ENCODE results near the gene P2RY12.

Gene P2RY12

DNA sequence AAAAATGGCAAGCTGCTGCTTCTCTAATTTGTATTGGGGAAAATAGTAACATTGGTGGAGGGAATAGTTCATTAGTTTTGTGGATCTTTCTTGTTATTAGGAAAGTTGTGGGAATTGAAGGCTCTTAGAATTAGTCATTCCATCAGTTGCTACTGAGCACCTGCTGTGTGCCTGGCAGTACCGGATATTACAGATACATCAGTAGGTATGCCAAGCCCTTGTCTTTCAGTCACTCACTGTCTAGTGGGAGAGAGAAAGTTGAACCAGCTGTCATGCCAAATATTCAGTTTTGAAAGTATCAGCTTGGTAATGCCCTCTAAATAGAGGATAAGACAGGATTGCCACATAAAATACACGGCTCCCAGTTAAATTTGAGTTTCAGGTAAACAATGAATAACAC, 43.8 kb upstream of the P2RY12 start:
- ATAC-seq (ENCODE audit: low read depth): no peak
- H3K36me3 ChIP-seq (ENCODE audit: low read depth): no peaks in the 10 kb centered on the region
- H3K27me3 ChIP-seq (ENCODE audit: insufficient read depth, poor library complexity, severe bottlenecking): no peaks in the 10 kb centered on the region
- TF ChIP-seq, protein P1, sequence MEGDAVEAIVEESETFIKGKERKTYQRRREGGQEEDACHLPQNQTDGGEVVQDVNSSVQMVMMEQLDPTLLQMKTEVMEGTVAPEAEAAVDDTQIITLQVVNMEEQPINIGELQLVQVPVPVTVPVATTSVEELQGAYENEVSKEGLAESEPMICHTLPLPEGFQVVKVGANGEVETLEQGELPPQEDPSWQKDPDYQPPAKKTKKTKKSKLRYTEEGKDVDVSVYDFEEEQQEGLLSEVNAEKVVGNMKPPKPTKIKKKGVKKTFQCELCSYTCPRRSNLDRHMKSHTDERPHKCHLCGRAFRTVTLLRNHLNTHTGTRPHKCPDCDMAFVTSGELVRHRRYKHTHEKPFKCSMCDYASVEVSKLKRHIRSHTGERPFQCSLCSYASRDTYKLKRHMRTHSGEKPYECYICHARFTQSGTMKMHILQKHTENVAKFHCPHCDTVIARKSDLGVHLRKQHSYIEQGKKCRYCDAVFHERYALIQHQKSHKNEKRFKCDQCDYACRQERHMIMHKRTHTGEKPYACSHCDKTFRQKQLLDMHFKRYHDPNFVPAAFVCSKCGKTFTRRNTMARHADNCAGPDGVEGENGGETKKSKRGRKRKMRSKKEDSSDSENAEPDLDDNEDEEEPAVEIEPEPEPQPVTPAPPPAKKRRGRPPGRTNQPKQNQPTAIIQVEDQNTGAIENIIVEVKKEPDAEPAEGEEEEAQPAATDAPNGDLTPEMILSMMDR (IDR thresholded peaks at IDR 0.05; ENCODE audit: poor library complexity, severe bottlenecking): no peak
- no peak overlapping the region for H3K4me3 ChIP-seq (ENCODE audit: severe bottlenecking)
- no peaks in the 10 kb centered on the region for H3K9me3 ChIP-seq (ENCODE audit: severe bottlenecking)
- H3K27ac ChIP-seq (ENCODE audit: poor library complexity, severe bottlenecking): no peak overlapping the region
- H3K4me1 ChIP-seq (ENCODE audit: insufficient read depth, poor library complexity, severe bottlenecking): peaks cover under 1% of the 10 kb centered on the region
- no peak for DNase-seq (ENCODE audit: low spot score)

DNA sequence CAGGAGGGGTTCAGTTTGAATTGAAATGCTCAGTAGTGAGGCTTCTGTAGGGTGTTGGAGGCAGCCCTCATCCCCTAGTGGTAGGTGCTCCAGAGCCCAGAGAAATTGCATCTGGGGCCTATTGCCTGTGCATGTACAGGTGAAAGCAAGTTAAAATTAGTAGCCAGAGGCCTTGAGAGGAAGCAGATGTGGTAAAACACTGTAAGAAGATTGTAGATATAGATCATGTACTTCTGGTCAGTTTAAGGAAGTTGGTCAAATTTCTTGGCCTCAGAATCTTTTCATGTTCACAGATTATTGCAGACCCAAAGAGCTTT, 41.7 kb upstream of the P2RY12 start:
- TF ChIP-seq, protein P1 (IDR thresholded peaks at IDR 0.05; ENCODE audit: poor library complexity, severe bottlenecking): peak; percentile 32
- no peaks in the 10 kb centered on the region for H3K4me1 ChIP-seq (ENCODE audit: insufficient read depth, poor library complexity, severe bottlenecking)
- no peak for ATAC-seq (ENCODE audit: low read depth)
- H3K27ac ChIP-seq (ENCODE audit: poor library complexity, severe bottlenecking): no peak overlapping the region
- no peaks in the 10 kb centered on the region for H3K9me3 ChIP-seq (ENCODE audit: severe bottlenecking)
- no peaks in the 10 kb centered on the region for H3K36me3 ChIP-seq (ENCODE audit: low read depth)
- no peaks in the 10 kb centered on the region for H3K27me3 ChIP-seq (ENCODE audit: insufficient read depth, poor library complexity, severe bottlenecking)
- no peak overlapping the region for H3K4me3 ChIP-seq (ENCODE audit: severe bottlenecking)
- no peak for DNase-seq (ENCODE audit: low spot score)

DNA sequence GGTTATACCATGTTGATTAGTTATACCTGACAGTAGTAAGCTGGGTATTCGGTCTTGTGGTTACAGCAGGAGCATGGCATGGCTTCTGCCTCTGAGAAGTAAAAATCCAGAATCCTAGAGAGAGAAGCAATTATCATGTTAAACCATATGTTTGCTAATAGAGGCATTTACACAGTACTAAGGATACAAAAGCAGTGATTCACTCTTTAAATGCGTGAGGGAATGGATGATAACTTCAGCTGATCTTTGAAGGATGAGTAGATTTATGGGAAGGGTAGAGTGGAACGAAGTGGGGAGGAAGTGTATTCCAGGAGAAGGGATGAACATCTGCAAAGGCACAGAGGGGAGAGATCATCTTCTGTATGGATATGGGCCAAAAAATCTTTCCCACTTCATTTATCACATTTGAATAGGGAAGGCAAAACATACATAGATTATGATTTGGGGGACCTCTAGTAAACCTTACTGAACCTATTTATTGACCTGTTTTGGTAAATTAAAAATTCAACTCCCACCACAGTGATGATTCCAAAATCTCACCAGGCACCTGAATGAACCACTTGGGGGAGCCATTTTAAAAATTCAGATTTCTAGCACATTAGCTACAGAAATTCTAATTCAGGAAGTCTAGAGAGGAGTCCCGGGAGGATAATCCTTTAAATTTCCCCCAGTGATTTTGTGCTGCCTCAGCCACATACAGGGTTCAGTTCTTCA, 41.2 kb upstream of the P2RY12 start:
- Histone ChIP-seq H3K4me1 (ENCODE audit: insufficient read depth, poor library complexity, severe bottlenecking) (no peaks in the 10 kb centered on the region), H3K27me3 (ENCODE audit: insufficient read depth, poor library complexity, severe bottlenecking) (no peaks in the 10 kb centered on the region), H3K36me3 (ENCODE audit: low read depth) (no peaks in the 10 kb centered on the region), H3K27ac (ENCODE audit: poor library complexity, severe bottlenecking) (no peak overlapping the region), H3K9me3 (ENCODE audit: severe bottlenecking) (no peaks in the 10 kb centered on the region), H3K4me3 (ENCODE audit: severe bottlenecking) (no peak overlapping the region)
- no peak for DNase-seq (ENCODE audit: low spot score)
- TF ChIP-seq, protein P1 (IDR thresholded peaks at IDR 0.05; ENCODE audit: poor library complexity, severe bottlenecking): peak; percentile 50
- no peak for ATAC-seq (ENCODE audit: low read depth)

DNA sequence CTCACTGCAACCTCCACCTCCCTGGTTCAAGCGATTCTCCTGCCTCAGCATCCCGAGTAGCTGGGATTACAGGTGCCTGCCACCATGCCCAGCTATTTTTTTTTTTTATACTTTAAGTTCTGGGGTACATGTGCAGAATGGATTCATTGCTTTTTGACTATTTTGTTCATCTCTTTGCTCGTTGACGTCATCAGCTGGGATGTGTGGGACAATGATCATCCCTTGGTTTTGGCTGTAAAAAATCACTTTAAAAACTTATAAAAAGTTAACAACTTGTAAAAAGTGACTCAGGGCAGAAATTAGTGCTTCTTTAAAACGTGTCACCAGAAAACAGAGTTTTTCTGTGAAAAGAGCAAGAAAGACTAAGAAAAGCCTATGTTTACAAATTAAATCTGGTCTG, 38.5 kb upstream of the P2RY12 start:
- ATAC-seq (ENCODE audit: low read depth) (no peak), DNase-seq (ENCODE audit: low spot score) (no peak)
- H3K9me3 ChIP-seq (ENCODE audit: severe bottlenecking): no peaks in the 10 kb centered on the region
- TF ChIP-seq, protein P1 (IDR thresholded peaks at IDR 0.05; ENCODE audit: poor library complexity, severe bottlenecking): no peak
- no peak overlapping the region for H3K4me3 ChIP-seq (ENCODE audit: severe bottlenecking)
- H3K27me3 ChIP-seq (ENCODE audit: insufficient read depth, poor library complexity, severe bottlenecking): no peaks in the 10 kb centered on the region
- no peak overlapping the region for H3K27ac ChIP-seq (ENCODE audit: poor library complexity, severe bottlenecking)
- H3K36me3 ChIP-seq (ENCODE audit: low read depth): no peaks in the 10 kb centered on the region
- no peaks in the 10 kb centered on the region for H3K4me1 ChIP-seq (ENCODE audit: insufficient read depth, poor library complexity, severe bottlenecking)

DNA sequence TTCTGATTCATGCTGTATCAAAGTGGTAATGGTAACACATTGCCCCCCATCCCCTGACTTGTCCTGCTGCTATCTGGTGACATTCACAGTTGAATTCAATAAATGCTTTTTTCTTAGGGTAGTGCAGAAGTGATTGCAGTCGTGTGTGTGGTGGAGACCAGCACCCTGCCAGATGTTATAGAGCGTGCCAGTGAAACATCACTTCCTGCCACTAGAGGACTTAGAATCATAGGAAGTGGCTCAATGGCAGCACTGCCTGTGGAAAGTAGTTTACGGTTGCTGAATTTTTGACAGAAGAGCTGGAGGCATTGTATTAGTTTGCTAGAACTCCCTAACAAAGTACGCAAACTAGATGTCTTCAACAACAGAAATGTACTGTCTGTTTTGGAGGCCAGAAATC, 37.4 kb upstream of the P2RY12 start:
- ATAC-seq (ENCODE audit: low read depth) (0 out of 3 replicates have a peak, but pooled peaks have one; percentile 21), DNase-seq (ENCODE audit: low spot score) (no peak)
- Histone ChIP-seq H3K4me3 (ENCODE audit: severe bottlenecking) (no peak overlapping the region), H3K27ac (ENCODE audit: poor library complexity, severe bottlenecking) (no peak overlapping the region), H3K36me3 (ENCODE audit: low read depth) (no peaks in the 10 kb centered on the region), H3K9me3 (ENCODE audit: severe bottlenecking) (no peaks in the 10 kb centered on the region), H3K27me3 (ENCODE audit: insufficient read depth, poor library complexity, severe bottlenecking) (no peaks in the 10 kb centered on the region), H3K4me1 (ENCODE audit: insufficient read depth, poor library complexity, severe bottlenecking) (no peaks in the 10 kb centered on the region)
- TF ChIP-seq, protein P1 (IDR thresholded peaks at IDR 0.05; ENCODE audit: poor library complexity, severe bottlenecking): peak; percentile 5
